ENCODE data around the gene HSF4.
"Not testable (repeated sequence)": the region's sequence is repeated elsewhere in the genome, so short reads cannot be mapped to it uniquely, and the experiment has no call there.

Gene HSF4

GRCh38 chr16:67164599-67165061 is at the start of gene HSF4:
TSS of gene HSF4 (plus strand) at chr16:67164745. CDS start at chr16:67164812, 67 bp downstream.
- no peak for TF ChIP-seq CTCF (conservative IDR thresholded peaks at IDR 0.05)
- H3K27ac ChIP-seq = no peak within 1 kb of the TSS

- peak overlapping the region; percentile 85 for H3K27ac ChIP-seq
- TF ChIP-seq CTCF (conservative IDR thresholded peaks at IDR 0.05) = no peak
Measured at GRCh38 chr16:67114793-67115192, 49.8 kb upstream of the HSF4 start.

GRCh38 chr16:67115639-67116038 is 48.9 kb upstream of the HSF4 start:
- no peak overlapping the region for H3K27ac ChIP-seq

DNA sequence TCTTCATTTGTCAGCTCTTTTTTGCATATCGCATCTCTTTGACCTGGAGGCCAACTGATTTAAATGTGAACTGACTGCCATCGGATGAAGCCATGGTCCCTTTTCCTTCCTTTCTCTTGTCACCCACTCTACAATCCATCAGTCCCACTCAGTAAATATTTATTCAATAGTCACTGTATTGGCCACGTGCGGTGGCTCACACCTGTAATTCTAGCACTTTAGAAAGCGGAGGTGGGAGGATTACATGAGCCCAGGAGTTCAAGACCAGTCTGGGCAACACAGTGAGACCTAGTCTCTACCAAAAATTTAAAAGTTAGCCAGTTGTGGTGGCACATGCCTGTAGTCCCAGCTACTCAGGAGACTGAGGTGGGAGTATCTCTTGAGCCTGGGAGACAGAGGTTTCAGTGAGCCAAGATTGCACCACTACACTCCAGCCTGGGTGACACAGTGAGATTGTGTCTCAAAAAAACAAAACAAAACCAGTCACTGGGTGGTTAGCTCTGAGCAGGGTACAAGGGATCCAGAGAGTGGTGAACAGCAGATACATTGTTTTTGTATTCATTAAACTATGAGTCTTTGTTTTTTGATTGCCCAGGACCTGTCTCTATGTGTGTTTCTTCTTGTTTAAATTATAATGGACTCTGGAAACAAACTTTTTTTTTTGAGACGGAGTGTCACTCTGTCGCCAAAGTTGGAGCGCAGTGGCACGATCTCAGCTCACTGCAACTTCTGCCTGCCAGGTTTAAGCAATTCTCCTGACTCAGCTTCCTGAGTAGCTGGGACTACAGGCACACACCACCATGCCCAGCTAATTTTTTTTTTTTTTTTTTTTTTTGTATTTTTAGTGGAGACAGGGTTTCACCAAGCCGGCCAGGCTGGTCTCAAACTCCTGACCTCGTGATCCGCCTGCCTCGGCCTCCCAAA is 47.9 kb upstream of the HSF4 start:
- H3K27ac ChIP-seq = no peak overlapping the region

More at GRCh38 chr16:67115639-67116038, 48.9 kb upstream of the HSF4 start:
- TF ChIP-seq CTCF (conservative IDR thresholded peaks at IDR 0.05) = no peak

GRCh38 chr16:67117716-67118115 is 46.8 kb upstream of the HSF4 start:
- no peak overlapping the region for H3K27ac ChIP-seq
- no peak for TF ChIP-seq CTCF (conservative IDR thresholded peaks at IDR 0.05)

More for the DNA sequence above, 47.9 kb upstream of the HSF4 start:
- no peak for TF ChIP-seq CTCF (conservative IDR thresholded peaks at IDR 0.05)

DNA sequence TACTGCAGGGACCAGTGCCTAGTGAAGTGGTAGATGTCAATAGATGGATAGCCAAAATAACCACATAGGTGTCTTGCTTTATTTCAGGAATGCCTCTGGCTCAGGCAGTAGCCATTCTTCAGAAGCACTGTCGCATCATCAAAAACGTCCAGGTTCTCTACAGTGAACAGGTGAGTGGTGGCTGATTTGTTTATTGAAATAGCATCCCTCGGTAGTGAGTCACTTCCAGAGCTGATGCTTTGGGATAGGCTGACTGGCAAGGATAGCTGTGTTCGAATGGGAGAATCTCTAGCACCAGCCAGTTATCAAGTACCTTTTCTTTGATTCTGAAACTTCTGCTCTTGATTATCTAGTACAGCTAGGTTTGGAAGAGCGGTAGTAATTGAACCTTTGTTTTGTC is 44.5 kb upstream of the HSF4 start:
- no peak for TF ChIP-seq CTCF (conservative IDR thresholded peaks at IDR 0.05)
- H3K27ac ChIP-seq = no peak overlapping the region

- not testable (repeated sequence) for H3K27ac ChIP-seq
Measured at GRCh38 chr16:67122799-67123198, 41.7 kb upstream of the HSF4 start.

DNA sequence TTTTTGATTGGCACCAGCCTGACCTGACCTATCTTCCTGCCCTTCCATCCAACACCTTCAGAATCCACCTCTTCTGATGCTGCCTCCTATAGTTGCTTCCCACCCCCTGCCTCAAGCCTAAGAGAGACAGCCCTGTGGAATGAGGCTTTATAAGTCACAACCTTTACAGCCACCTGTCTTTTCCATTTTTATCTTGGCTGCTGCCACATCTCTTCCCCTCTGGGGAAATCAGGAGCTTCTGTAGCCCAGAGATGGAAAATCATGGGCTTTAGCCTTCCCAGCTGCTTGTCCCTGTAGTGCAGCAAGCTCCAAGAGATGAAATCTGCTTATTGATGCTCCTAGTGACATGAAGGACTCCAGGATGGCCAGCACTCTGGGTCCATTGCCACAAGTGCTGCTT is 36.1 kb upstream of the HSF4 start:
- H3K27ac ChIP-seq = no peak overlapping the region
- TF ChIP-seq CTCF (conservative IDR thresholded peaks at IDR 0.05) = no peak
